GM21529 (cell line): Measurements from ENCODE around the gene C1GALT1.
"Not testable (repeated sequence)": the region's sequence is repeated elsewhere in the genome, so short reads cannot be mapped to it uniquely, and the experiment has no call there.

Source experiments
- ATAC-seq: cut with Tn5 transposase; IDR thresholded peaks from one replicate; pipeline ENCODE4 v1.9.1; 2021; ENCODE audit not compliant: unreplicated experiment

The C1GALT1 gene

GRCh38 chr7:7182156-7183060, at the start of gene C1GALT1:
Gene C1GALT1, plus strand, starts transcription at chr7:7182544. Its CDS starts 51,776 bp downstream, at chr7:7234320.
- peak; percentile 81 for ATAC-seq

- no peak for ATAC-seq
Observed at GRCh38 chr7:7134046-7134445, 48.3 kb upstream of the C1GALT1 start.

GRCh38 chr7:7135074-7135473, 47.3 kb upstream of the C1GALT1 start:
- no peak for ATAC-seq

- not testable (repeated sequence) for ATAC-seq
Observed at GRCh38 chr7:7135924-7136323, 46.4 kb upstream of the C1GALT1 start.

GRCh38 chr7:7136466-7137381, 45.6 kb upstream of the C1GALT1 start:
- no peak for ATAC-seq

GRCh38 chr7:7138897-7139296, 43.4 kb upstream of the C1GALT1 start:
- no peak for ATAC-seq

GRCh38 chr7:7143404-7143803, 38.9 kb upstream of the C1GALT1 start:
- not testable (repeated sequence) for ATAC-seq

- not testable (repeated sequence) for ATAC-seq
Observed at GRCh38 chr7:7145151-7145550, 37.2 kb upstream of the C1GALT1 start.

- no peak for ATAC-seq
Observed at GRCh38 chr7:7146837-7147236, 35.5 kb upstream of the C1GALT1 start.

GRCh38 chr7:7148798-7149481, 33.4 kb upstream of the C1GALT1 start:
- no peak for ATAC-seq

GRCh38 chr7:7151285-7151684, 31.1 kb upstream of the C1GALT1 start:
- ATAC-seq = no peak

- no peak for ATAC-seq
Observed at GRCh38 chr7:7151865-7152264, 30.5 kb upstream of the C1GALT1 start.

- no peak for ATAC-seq
Observed at GRCh38 chr7:7152315-7152714, 30.0 kb upstream of the C1GALT1 start.

GRCh38 chr7:7154355-7154754, 28.0 kb upstream of the C1GALT1 start:
- ATAC-seq = not testable (repeated sequence)

- no peak for ATAC-seq
Observed at GRCh38 chr7:7156663-7157062, 25.7 kb upstream of the C1GALT1 start.

- ATAC-seq = peak; percentile 86
Observed at GRCh38 chr7:7157177-7157886, 25.0 kb upstream of the C1GALT1 start.

GRCh38 chr7:7157887-7158271, 24.5 kb upstream of the C1GALT1 start:
- no peak for ATAC-seq

- no peak for ATAC-seq
Observed at GRCh38 chr7:7159063-7159658, 23.2 kb upstream of the C1GALT1 start.

GRCh38 chr7:7164591-7164990, 17.8 kb upstream of the C1GALT1 start:
- ATAC-seq = no peak

- ATAC-seq = no peak
Observed at GRCh38 chr7:7165372-7165771, 17.0 kb upstream of the C1GALT1 start.
